Muscle layer of colon (tissue), 2 donors: ENCODE data around the gene COL4A4.
"Not testable (repeated sequence)": the region's sequence is repeated elsewhere in the genome, so short reads cannot be mapped to it uniquely, and the experiment has no call there.

Source experiments
- H3K27ac ChIP-seq: one replicate; pipeline ENCODE4 v1.7.0; 2013; ENCODE audit warnings: low read depth, mild to moderate bottlenecking, low read length, moderate library complexity
- H3K27me3 ChIP-seq, 2 donors: one replicate each; pipeline ENCODE4 v1.7.0; 2013; ENCODE audit warnings: low read length in 2 of 2, mild to moderate bottlenecking in 2 of 2; ENCODE audit not compliant: insufficient read depth in 2 of 2, control insufficient read depth in 1 of 2
- H3K36me3 ChIP-seq: one replicate; pipeline ENCODE4 v1.7.0; 2013; ENCODE audit warnings: mild to moderate bottlenecking, low read length; ENCODE audit not compliant: insufficient read depth
- H3K4me1 ChIP-seq: one replicate; pipeline ENCODE4 v1.7.0; 2013; ENCODE audit warnings: mild to moderate bottlenecking, low read length; ENCODE audit not compliant: insufficient read depth
- H3K4me3 ChIP-seq, 2 donors: one replicate each; pipeline ENCODE4 v1.7.0; 2013; ENCODE audit warnings: low read length in 2 of 2, low read depth in 1 of 2, mild to moderate bottlenecking in 1 of 2, moderate library complexity in 1 of 2
- H3K9ac ChIP-seq: one replicate; pipeline ENCODE4 v1.7.0; 2013; ENCODE audit warnings: low read length
- H3K9me3 ChIP-seq: one replicate; pipeline ENCODE4 v1.7.0; 2013; ENCODE audit warnings: mild to moderate bottlenecking, low read length
- donor health status: abdominal sarcoma.
- donor health status: Adenocarcinoma of cecum.

The COL4A4 gene

GRCh38 chr2:227099340-227099739 is 64.7 kb downstream of the COL4A4 start:
- H3K4me1 ChIP-seq: peaks cover 9% of the 10 kb centered on the region
- no peaks in the 10 kb centered on the region for H3K9me3 ChIP-seq

GRCh38 chr2:227098162-227098515 is 65.9 kb downstream of the COL4A4 start:
- Histone ChIP-seq H3K36me3 (no peaks in the 10 kb centered on the region), H3K27me3 (no peaks in the 10 kb centered on the region), H3K4me3 (no peak overlapping the region), H3K27ac (no peak overlapping the region), H3K9ac (no peak overlapping the region), H3K9me3 (no peaks in the 10 kb centered on the region), H3K4me1 (peaks cover 14% of the 10 kb centered on the region)

More at GRCh38 chr2:227099340-227099739, 64.7 kb downstream of the COL4A4 start:
- H3K36me3 ChIP-seq: no peaks in the 10 kb centered on the region
- no peak overlapping the region for H3K4me3 ChIP-seq
- H3K9ac ChIP-seq: no peak overlapping the region
- no peak overlapping the region for H3K27ac ChIP-seq
- no peaks in the 10 kb centered on the region for H3K27me3 ChIP-seq

- Histone ChIP-seq H3K36me3 (no peaks in the 10 kb centered on the region), H3K9ac (no peak overlapping the region), H3K9me3 (no peaks in the 10 kb centered on the region), H3K27me3 (no peaks in the 10 kb centered on the region), H3K4me3 (no peak overlapping the region), H3K27ac (no peak overlapping the region), H3K4me1 (peaks cover 14% of the 10 kb centered on the region)
Observed at GRCh38 chr2:227097495-227098161, 66.4 kb downstream of the COL4A4 start.

GRCh38 chr2:227095346-227095745 is 68.7 kb downstream of the COL4A4 start:
- H3K4me1 ChIP-seq: peaks cover 14% of the 10 kb centered on the region
- H3K36me3 ChIP-seq: no peaks in the 10 kb centered on the region
- no peaks in the 10 kb centered on the region for H3K27me3 ChIP-seq
- no peak overlapping the region for H3K4me3 ChIP-seq
- no peak overlapping the region for H3K9ac ChIP-seq
- no peak overlapping the region for H3K27ac ChIP-seq
- no peaks in the 10 kb centered on the region for H3K9me3 ChIP-seq

GRCh38 chr2:227082286-227082685 is 81.7 kb downstream of the COL4A4 start:
- no peak overlapping the region for H3K4me3 ChIP-seq
- no peaks in the 10 kb centered on the region for H3K9me3 ChIP-seq
- no peaks in the 10 kb centered on the region for H3K36me3 ChIP-seq
- no peaks in the 10 kb centered on the region for H3K27me3 ChIP-seq
- H3K4me1 ChIP-seq: no peaks in the 10 kb centered on the region
- H3K27ac ChIP-seq: no peak overlapping the region
- no peak overlapping the region for H3K9ac ChIP-seq

- Histone ChIP-seq H3K9ac (no peak overlapping the region), H3K4me1 (no peaks in the 10 kb centered on the region), H3K27me3 (no peaks in the 10 kb centered on the region), H3K4me3 (no peak overlapping the region), H3K36me3 (no peaks in the 10 kb centered on the region), H3K27ac (no peak overlapping the region), H3K9me3 (no peaks in the 10 kb centered on the region)
Observed at GRCh38 chr2:227079726-227080125, 84.3 kb downstream of the COL4A4 start.

- not testable (repeated sequence) for H3K4me1 ChIP-seq, H3K4me3 ChIP-seq, H3K36me3 ChIP-seq, H3K9me3 ChIP-seq, H3K27ac ChIP-seq, H3K27me3 ChIP-seq, H3K9ac ChIP-seq
Observed at GRCh38 chr2:227065065-227065464, 98.9 kb downstream of the COL4A4 start.

GRCh38 chr2:227058888-227059399 is 105.1 kb downstream of the COL4A4 start:
- H3K9ac ChIP-seq: no peak overlapping the region
- no peaks in the 10 kb centered on the region for H3K27me3 ChIP-seq
- H3K27ac ChIP-seq: no peak overlapping the region
- no peaks in the 10 kb centered on the region for H3K9me3 ChIP-seq
- H3K4me1 ChIP-seq: peaks cover 9% of the 10 kb centered on the region
- no peak overlapping the region for H3K4me3 ChIP-seq
- no peaks in the 10 kb centered on the region for H3K36me3 ChIP-seq

- H3K27ac ChIP-seq: no peak overlapping the region
- H3K4me1 ChIP-seq: peaks cover 12% of the 10 kb centered on the region
- no peaks in the 10 kb centered on the region for H3K9me3 ChIP-seq
- no peak overlapping the region for H3K9ac ChIP-seq
- no peaks in the 10 kb centered on the region for H3K27me3 ChIP-seq
- H3K36me3 ChIP-seq: no peaks in the 10 kb centered on the region
- H3K4me3 ChIP-seq: no peak overlapping the region
Observed at GRCh38 chr2:227057743-227058447, 106.1 kb downstream of the COL4A4 start.

GRCh38 chr2:227057060-227057459 is 106.9 kb downstream of the COL4A4 start:
- Histone ChIP-seq H3K36me3 (no peaks in the 10 kb centered on the region), H3K27ac (no peak overlapping the region), H3K27me3 (no peaks in the 10 kb centered on the region), H3K9me3 (no peaks in the 10 kb centered on the region), H3K9ac (no peak overlapping the region), H3K4me1 (peaks cover 19% of the 10 kb centered on the region), H3K4me3 (no peak overlapping the region)

GRCh38 chr2:227054006-227054405 is 110.0 kb downstream of the COL4A4 start:
- peaks cover 14% of the 10 kb centered on the region for H3K4me1 ChIP-seq
- no peak overlapping the region for H3K27ac ChIP-seq
- H3K9ac ChIP-seq: no peak overlapping the region
- H3K9me3 ChIP-seq: no peaks in the 10 kb centered on the region
- no peak overlapping the region for H3K4me3 ChIP-seq
- H3K36me3 ChIP-seq: no peaks in the 10 kb centered on the region
- H3K27me3 ChIP-seq: no peaks in the 10 kb centered on the region

GRCh38 chr2:227052879-227053278 is 111.1 kb downstream of the COL4A4 start:
- Histone ChIP-seq H3K27me3 (no peaks in the 10 kb centered on the region), H3K4me3 (no peak overlapping the region), H3K9ac (no peak overlapping the region), H3K36me3 (no peaks in the 10 kb centered on the region), H3K9me3 (no peaks in the 10 kb centered on the region), H3K27ac (no peak overlapping the region), H3K4me1 (peaks cover 10% of the 10 kb centered on the region)
